Measurements from ENCODE around the gene R3HDM1. TPM values are rescaled to one million over a fixed set of nuclear protein-coding genes. Genes with fewer than 3 reads are reported as not detected.

Gene R3HDM1
- total RNA-seq, 1 experiment from 2014 or later, result 8.7 TPM

Other genes starting within 250 kb of the R3HDM1 start
- gene ZRANB3, start 266 bp upstream of the R3HDM1 start, total RNA-seq (2014; rRNA removed; shearing (Covaris generic)), result 13.2 and 13.6 TPM in 2 replicates
- gene UBXN4, start 210.4 kb downstream of the R3HDM1 start, total RNA-seq (2014; rRNA removed; shearing (Covaris generic)), result 24.2 and 31.4 TPM in 2 replicates

All from H4 (cell line).